Body of pancreas (tissue), 4 donors: ENCODE results near the gene ANGEL2. TPM values are rescaled to one million over a fixed set of nuclear protein-coding genes. Genes with fewer than 3 reads are reported as not detected.

Experiments
- ATAC-seq: fragments of 150-250 bp; one replicate; pipeline ENCODE4 v1.9.1; 2016
- DNase-seq, 4 donors: peaks; one replicate each; pipeline ENCODE4 v3.0.0-alpha.2; 2019
- H3K27ac ChIP-seq, 4 donors: fragments of 200-600 bp; sonication (generic); 1 replicate in 3 of 4; 2 replicates in 1 of 4; pipeline versions ENCODE4 v1.5.1 to v1.6.1; 2016 to 2019; ENCODE audit warnings: mild to moderate bottlenecking in 1 of 4, mixed read lengths in 1 of 4, moderate library complexity in 1 of 4
- H3K27me3 ChIP-seq, 2 donors: fragments of 200-600 bp; sonication (generic); one replicate each; pipeline ENCODE4 v1.6.0; 2016; ENCODE audit warnings: mild to moderate bottlenecking in 1 of 2
- H3K36me3 ChIP-seq, 2 donors: fragments of 200-600 bp; sonication (generic); replicated peaks in 1 of 2; 2 replicates each; pipeline ENCODE4 v1.5.1; 2016; ENCODE audit warnings: low read depth in 2 of 2; ENCODE audit not compliant: insufficient read depth in 1 of 2
- H3K4me1 ChIP-seq: fragments of 200-600 bp; sonication (generic); one replicate; pipeline ENCODE4 v1.6.0; 2016
- H3K4me3 ChIP-seq, 2 donors: fragments of 200-600 bp; sonication (generic); 1 replicate in 1 of 2; 2 replicates in 1 of 2; pipeline ENCODE4 v1.5.1; 2016 to 2019
- H3K9me3 ChIP-seq, 3 donors: fragments of 200-600 bp; sonication (generic); 1 replicate in 2 of 3; 2 replicates in 1 of 3; pipeline ENCODE4 v1.5.1; 2016
- POLR2A ChIP-seq, 3 donors: fragments of 450-650 bp; IDR thresholded peaks; one replicate each; pipeline ENCODE4 v1.6.1; 2016; ENCODE audit warnings: antibody characterized with exemption in 3 of 3, mild to moderate bottlenecking in 2 of 3
- WGBS, 2 donors: methylation state at CpG; one replicate each; pipeline ENCODE4 v1.1.5; 2017; 5-methylcytosine and 5-hydroxymethylcytosine counted together
- intact Hi-C: fragments of 100-400 bp; cut with DNase I; formaldehyde crosslinking; loops from one replicate; pipeline ENCODE4 v1.15.1; 2023
- total RNA-seq, 2 donors: library from RNA; depleted of rRNA; stranded (reverse); fragments of >200 nt; gene quantifications; one replicate each; pipeline ENCODE4 v1.1.0, GENCODE V29; 2016
- TF ChIP-seq, protein P1 (sequence below), 7 experiments: fragments of 450-650 bp in 4 of 7; fragments of 200-600 bp in 3 of 7; sonication (generic) in 3 of 7; IDR thresholded peaks; one replicate each; pipeline ENCODE4 v1.5.1; 2016 to 2019; ENCODE audit warnings: antibody characterized with exemption in 7 of 7

The ANGEL2 gene
- total RNA-seq, 2 donors from 2014 or later: 14.5 to 36.8 TPM

DNA sequence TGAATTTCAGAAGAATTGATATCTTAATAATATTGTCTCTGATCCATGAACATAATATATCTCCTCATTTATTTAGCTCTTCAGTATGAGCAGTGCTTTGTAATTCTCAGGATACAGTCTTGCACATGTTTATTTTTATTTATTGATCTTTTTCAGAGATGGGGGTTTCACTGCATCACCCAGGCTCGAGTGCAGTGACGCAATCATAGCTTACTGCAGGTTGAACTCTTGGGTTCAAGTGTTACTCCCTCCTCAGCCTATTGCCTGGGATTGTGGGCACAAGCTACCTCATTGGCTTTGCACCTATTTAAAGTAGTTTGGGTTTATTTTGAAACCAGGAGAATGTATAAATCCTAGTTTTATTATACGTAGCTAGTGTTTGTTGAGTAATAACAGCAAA is 40.1 kb upstream of the ANGEL2 start:
- TF ChIP-seq POLR2A (IDR thresholded peaks at IDR 0.05): no peak
- TF ChIP-seq, protein P1, sequence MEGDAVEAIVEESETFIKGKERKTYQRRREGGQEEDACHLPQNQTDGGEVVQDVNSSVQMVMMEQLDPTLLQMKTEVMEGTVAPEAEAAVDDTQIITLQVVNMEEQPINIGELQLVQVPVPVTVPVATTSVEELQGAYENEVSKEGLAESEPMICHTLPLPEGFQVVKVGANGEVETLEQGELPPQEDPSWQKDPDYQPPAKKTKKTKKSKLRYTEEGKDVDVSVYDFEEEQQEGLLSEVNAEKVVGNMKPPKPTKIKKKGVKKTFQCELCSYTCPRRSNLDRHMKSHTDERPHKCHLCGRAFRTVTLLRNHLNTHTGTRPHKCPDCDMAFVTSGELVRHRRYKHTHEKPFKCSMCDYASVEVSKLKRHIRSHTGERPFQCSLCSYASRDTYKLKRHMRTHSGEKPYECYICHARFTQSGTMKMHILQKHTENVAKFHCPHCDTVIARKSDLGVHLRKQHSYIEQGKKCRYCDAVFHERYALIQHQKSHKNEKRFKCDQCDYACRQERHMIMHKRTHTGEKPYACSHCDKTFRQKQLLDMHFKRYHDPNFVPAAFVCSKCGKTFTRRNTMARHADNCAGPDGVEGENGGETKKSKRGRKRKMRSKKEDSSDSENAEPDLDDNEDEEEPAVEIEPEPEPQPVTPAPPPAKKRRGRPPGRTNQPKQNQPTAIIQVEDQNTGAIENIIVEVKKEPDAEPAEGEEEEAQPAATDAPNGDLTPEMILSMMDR (IDR thresholded peaks at IDR 0.05): no peak
- Histone ChIP-seq H3K4me1 (peaks cover 13% of the 10 kb centered on the region), H3K9me3 (no peaks in the 10 kb centered on the region), H3K36me3 (no peaks in the 10 kb centered on the region), H3K27ac (no peak overlapping the region), H3K4me3 (no peak overlapping the region), H3K27me3 (no peaks in the 10 kb centered on the region)
- intact Hi-C loops: no loop called here
- WGBS, 2 donors: 67 to 72% methylated on average over 3 of the region's 3 CpGs
- ATAC-seq (no peak), DNase-seq (no peak)

DNA sequence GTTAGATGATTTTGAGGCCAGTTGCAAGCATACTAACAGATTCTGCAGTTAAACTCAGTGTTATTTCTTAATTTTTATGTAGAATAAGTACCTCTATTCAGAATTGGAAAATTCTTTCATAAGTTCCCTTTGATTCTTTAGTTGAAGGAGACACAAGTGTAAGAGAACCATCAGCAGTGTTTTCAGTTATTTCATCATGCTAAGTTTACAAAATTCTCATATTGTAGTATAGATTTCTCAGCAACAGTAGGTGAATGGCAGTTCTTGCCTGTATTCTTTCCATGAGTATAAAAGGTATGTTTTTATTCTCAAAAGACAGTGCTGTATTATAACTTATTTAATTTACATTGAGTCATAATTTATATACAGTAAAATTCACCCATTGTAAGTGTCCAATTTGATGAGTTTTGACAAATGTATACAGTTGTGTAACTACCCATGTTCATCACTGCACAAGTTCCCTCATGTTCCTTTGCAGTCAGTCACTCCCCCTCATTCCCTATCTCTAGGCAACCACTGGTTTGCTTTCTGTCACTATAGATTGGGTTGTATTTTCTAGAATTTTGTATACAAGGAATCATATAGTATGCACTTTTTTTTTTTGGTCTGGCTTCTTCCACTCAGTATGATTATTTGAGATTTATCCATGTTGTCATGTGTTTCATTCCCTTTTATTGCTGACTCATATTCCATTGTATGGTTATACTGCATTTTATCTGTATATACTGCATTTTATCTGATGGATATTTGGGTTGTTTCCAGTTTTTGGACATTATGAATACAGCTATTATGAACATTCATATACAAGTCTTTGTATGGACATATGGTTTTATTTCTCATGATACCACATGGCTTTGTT is 39.3 kb upstream of the ANGEL2 start:
- H3K9me3 ChIP-seq: no peaks in the 10 kb centered on the region
- TF ChIP-seq, protein P1 (IDR thresholded peaks at IDR 0.05): no peak
- TF ChIP-seq POLR2A (IDR thresholded peaks at IDR 0.05): no peak
- H3K36me3 ChIP-seq: no peaks in the 10 kb centered on the region
- H3K27me3 ChIP-seq: no peaks in the 10 kb centered on the region
- no peak overlapping the region for H3K4me3 ChIP-seq
- H3K4me1 ChIP-seq: peaks cover 13% of the 10 kb centered on the region
- DNase-seq (no peak), ATAC-seq (no peak)
- intact Hi-C loops: no loop called here
- no peak overlapping the region for H3K27ac ChIP-seq

DNA sequence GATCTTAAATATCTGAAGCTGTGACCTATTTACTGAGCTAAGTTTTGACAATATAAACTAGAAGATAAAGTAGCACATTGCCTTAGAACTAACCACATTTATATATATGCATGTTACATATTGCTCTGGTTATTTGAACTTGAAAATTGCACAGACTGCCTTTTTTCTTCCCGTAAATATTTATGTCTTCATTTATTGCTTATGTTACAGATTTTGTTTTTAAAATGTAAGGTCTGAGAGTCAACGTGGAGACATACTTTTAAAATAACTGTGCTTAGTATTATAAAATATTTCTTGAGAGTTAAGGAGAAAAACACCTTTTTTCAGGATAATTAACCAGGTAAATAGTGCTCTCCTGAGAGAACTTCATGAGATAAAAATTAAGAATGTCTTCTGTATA is 38.5 kb upstream of the ANGEL2 start:
- H3K27me3 ChIP-seq: no peaks in the 10 kb centered on the region
- intact Hi-C loops: no loop called here
- no peak overlapping the region for H3K27ac ChIP-seq
- H3K36me3 ChIP-seq: no peaks in the 10 kb centered on the region
- TF ChIP-seq, protein P1 (IDR thresholded peaks at IDR 0.05): no peak
- TF ChIP-seq POLR2A (IDR thresholded peaks at IDR 0.05): no peak
- ATAC-seq (no peak), DNase-seq (no peak)
- H3K9me3 ChIP-seq: no peaks in the 10 kb centered on the region
- 76 to 84% methylated on average over 2 of the region's 2 CpGs for WGBS, 2 donors
- H3K4me3 ChIP-seq: no peak overlapping the region
- H3K4me1 ChIP-seq: peaks cover 13% of the 10 kb centered on the region

DNA sequence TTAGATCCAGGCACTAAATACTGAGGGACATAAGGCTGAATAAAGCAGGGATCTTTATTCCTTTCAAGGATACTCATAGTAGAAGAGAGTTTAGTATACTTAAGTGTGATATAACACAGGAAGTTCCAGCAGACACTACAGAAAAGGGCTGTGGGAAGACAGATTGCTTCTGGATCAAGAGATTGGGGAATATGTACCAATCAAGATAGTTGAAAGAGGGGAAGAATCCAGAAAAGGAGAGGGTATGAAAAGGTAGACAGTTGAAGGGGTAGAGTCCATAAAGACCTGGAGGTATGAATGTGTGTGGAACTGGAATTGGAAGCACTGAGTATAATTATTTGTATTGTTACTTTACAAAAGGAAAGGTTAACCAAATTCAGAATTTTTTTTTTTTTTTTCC is 37.8 kb upstream of the ANGEL2 start:
- Histone ChIP-seq H3K9me3 (no peaks in the 10 kb centered on the region), H3K4me3 (no peak overlapping the region), H3K4me1 (peaks cover 13% of the 10 kb centered on the region), H3K27ac (no peak overlapping the region), H3K36me3 (no peaks in the 10 kb centered on the region), H3K27me3 (no peaks in the 10 kb centered on the region)
- ATAC-seq: no peak
- no peak for DNase-seq
- TF ChIP-seq, protein P1 (IDR thresholded peaks at IDR 0.05): no peak
- TF ChIP-seq POLR2A (IDR thresholded peaks at IDR 0.05): no peak
- intact Hi-C loops: no loop called here

DNA sequence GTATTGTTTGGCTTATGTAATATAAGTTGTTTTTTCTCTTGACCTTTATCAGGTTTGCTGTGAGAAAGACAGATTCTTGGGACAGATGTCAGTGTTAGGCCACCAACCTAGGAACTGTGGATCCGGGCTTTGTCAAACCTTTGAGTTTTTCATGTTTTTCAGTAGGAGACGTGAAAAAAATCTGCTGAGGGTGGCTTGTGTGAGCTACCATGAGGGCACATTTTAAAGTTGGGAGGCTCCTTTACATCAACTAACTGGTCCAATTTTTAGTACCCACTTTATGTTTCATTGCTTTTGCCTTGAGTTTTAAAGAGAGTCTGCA is 36.2 kb upstream of the ANGEL2 start:
- 10 to 25% methylated on average over 2 of the region's 2 CpGs for WGBS, 2 donors
- intact Hi-C loops: no loop called here
- no peaks in the 10 kb centered on the region for H3K9me3 ChIP-seq
- no peak for TF ChIP-seq POLR2A (IDR thresholded peaks at IDR 0.05)
- TF ChIP-seq, protein P1 (IDR thresholded peaks at IDR 0.05): no peak
- H3K36me3 ChIP-seq: no peaks in the 10 kb centered on the region
- H3K4me1 ChIP-seq: peaks cover 13% of the 10 kb centered on the region
- H3K27ac ChIP-seq: peak overlapping the region in 2 of 4 donors; percentile 47 to 86
- DNase-seq (no peak), ATAC-seq (no peak)
- H3K27me3 ChIP-seq: no peaks in the 10 kb centered on the region
- H3K4me3 ChIP-seq: peak overlapping the region; percentile 80 to 95
